Activated CD8-positive, alpha-beta memory T cell treated with anti-CD3 and anti-CD28 coated beads, Interleukin-2, amount 50 U/mL, for 48 hours (primary cell): Measurements from ENCODE around the gene OSBPL7.
"Not testable (repeated sequence)": the region's sequence is repeated elsewhere in the genome, so short reads cannot be mapped to it uniquely, and the experiment has no call there.

Source experiments
- DNase-seq: peaks from one replicate; pipeline ENCODE4 v3.0.0-alpha.2; 2020

Gene OSBPL7

GRCh38 chr17:47803751-47804150, 17.8 kb downstream of the OSBPL7 start:
- peak; percentile 38 for DNase-seq

GRCh38 chr17:47803201-47803600, 18.4 kb downstream of the OSBPL7 start:
- DNase-seq = peak; percentile 34

- DNase-seq = peak; percentile 69
Measured at GRCh38 chr17:47802341-47803022, 19.1 kb downstream of the OSBPL7 start.

GRCh38 chr17:47801906-47802305, 19.7 kb downstream of the OSBPL7 start:
- no peak for DNase-seq

GRCh38 chr17:47801176-47801765, 20.3 kb downstream of the OSBPL7 start:
- DNase-seq = peak; percentile 28

- DNase-seq = peak; percentile 45
Measured at GRCh38 chr17:47800686-47801085, 20.9 kb downstream of the OSBPL7 start.

- DNase-seq = peak; percentile 15
Measured at GRCh38 chr17:47797797-47798196, 23.8 kb downstream of the OSBPL7 start.

GRCh38 chr17:47792979-47793378, 28.6 kb downstream of the OSBPL7 start:
- DNase-seq = peak; percentile 7

- no peak for DNase-seq
Measured at GRCh38 chr17:47792457-47792856, 29.1 kb downstream of the OSBPL7 start.

GRCh38 chr17:47791025-47791424, 30.6 kb downstream of the OSBPL7 start:
- DNase-seq = no peak

GRCh38 chr17:47789611-47790561, 31.7 kb downstream of the OSBPL7 start:
- DNase-seq = peak; percentile 81

- DNase-seq = peak; percentile 72
Measured at GRCh38 chr17:47785538-47786123, 36.0 kb downstream of the OSBPL7 start.

- no peak for DNase-seq
Measured at GRCh38 chr17:47781397-47781796, 40.2 kb downstream of the OSBPL7 start.

GRCh38 chr17:47778184-47778635, 43.4 kb downstream of the OSBPL7 start:
- no peak for DNase-seq

- no peak for DNase-seq
Measured at GRCh38 chr17:47776330-47777197, 45.0 kb downstream of the OSBPL7 start.

- DNase-seq = no peak
Measured at GRCh38 chr17:47774987-47775580, 46.5 kb downstream of the OSBPL7 start.

GRCh38 chr17:47774331-47774730, 47.3 kb downstream of the OSBPL7 start:
- DNase-seq = no peak

- DNase-seq = not testable (repeated sequence)
Measured at GRCh38 chr17:47773649-47774048, 47.9 kb downstream of the OSBPL7 start.

- no peak for DNase-seq
Measured at GRCh38 chr17:47763913-47764582, 57.5 kb downstream of the OSBPL7 start.

GRCh38 chr17:47762728-47763127, 58.9 kb downstream of the OSBPL7 start:
- DNase-seq = no peak
